ENCODE measurements around the gene CHRNE. TPM values are rescaled to one million over a fixed set of nuclear protein-coding genes. Genes with fewer than 3 reads are reported as not detected.
A peak's percentile ranks its signal among the peaks of the same experiment; 100 is the strongest.

CHRNE gene
- total RNA-seq, 1 donor from 2014 or later: 0.69 TPM

DNA sequence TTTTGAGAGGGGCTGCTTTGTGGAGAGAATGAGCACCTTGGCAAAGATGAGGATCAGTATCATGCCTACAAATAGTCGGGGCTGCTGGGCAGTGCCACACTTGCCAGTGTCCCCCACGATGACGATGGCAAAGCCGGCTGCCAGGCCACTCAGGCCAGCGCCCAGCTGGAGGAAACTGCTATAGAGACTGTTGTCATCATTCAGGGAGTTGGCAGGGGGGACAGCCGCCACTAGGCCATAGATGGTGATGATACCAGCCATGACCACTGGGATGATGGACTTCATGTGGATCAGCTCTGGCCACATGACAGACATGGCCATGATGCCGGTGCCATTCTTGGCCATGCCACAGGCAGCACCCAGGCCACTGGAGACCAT lies 46.0 kb downstream of the CHRNE start:
- peaks cover 7% of the 10 kb centered on the region for H3K9me3 Mint-ChIP-seq (ENCODE audit: unreplicated experiment)
- H3K4me3 Mint-ChIP-seq (ENCODE audit: unreplicated experiment): no peak overlapping the region
- peaks cover 15% of the 10 kb centered on the region for H3K27me3 Mint-ChIP-seq (ENCODE audit: unreplicated experiment)
- peaks cover 41% of the 10 kb centered on the region for H3K4me1 Mint-ChIP-seq (ENCODE audit: low read depth, unreplicated experiment)
- TF ChIP-seq, protein P1, sequence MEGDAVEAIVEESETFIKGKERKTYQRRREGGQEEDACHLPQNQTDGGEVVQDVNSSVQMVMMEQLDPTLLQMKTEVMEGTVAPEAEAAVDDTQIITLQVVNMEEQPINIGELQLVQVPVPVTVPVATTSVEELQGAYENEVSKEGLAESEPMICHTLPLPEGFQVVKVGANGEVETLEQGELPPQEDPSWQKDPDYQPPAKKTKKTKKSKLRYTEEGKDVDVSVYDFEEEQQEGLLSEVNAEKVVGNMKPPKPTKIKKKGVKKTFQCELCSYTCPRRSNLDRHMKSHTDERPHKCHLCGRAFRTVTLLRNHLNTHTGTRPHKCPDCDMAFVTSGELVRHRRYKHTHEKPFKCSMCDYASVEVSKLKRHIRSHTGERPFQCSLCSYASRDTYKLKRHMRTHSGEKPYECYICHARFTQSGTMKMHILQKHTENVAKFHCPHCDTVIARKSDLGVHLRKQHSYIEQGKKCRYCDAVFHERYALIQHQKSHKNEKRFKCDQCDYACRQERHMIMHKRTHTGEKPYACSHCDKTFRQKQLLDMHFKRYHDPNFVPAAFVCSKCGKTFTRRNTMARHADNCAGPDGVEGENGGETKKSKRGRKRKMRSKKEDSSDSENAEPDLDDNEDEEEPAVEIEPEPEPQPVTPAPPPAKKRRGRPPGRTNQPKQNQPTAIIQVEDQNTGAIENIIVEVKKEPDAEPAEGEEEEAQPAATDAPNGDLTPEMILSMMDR (IDR thresholded peaks at IDR 0.05; ENCODE audit: partially characterized antibody, unreplicated experiment): no peak
- H3K27ac Mint-ChIP-seq (ENCODE audit: unreplicated experiment): peak overlapping the region; percentile 53
- no peaks in the 10 kb centered on the region for H3K36me3 Mint-ChIP-seq (ENCODE audit: unreplicated experiment)
- no peak for DNase-seq

DNA sequence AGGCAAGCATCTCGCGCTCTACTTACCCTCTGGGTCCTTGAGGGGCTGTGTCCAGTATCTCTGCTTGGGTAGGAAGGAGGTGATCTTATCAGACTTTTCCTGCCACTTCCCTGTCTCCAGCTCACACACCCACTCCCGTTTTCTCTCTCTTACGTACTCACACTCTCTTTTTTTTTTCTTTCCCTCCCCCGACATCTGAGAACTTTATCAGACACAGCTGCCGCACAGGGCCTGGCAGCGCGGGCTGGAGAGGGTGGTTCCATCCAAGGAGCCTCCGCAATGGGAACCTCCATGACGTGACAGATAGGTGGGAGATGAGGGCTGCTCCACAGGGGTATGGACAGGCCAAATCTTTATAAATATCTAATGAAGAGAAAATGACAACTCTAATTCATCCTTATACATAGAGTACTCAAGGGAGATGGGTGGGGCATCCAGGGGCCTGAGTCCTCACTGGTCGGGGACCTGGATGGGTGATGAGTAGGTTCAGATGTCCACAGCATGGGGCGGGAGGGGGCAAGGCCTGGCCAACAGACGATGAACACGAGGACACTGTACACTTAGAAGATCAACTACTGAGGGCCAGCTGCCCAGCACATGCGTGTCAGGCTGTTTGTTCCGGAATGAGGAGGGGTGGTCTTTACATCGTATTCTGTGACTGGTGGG lies 46.5 kb downstream of the CHRNE start:
- no peak overlapping the region for H3K4me3 Mint-ChIP-seq (ENCODE audit: unreplicated experiment)
- H3K9me3 Mint-ChIP-seq (ENCODE audit: unreplicated experiment): peaks cover 7% of the 10 kb centered on the region
- H3K4me1 Mint-ChIP-seq (ENCODE audit: low read depth, unreplicated experiment): peaks cover 41% of the 10 kb centered on the region
- peaks cover 15% of the 10 kb centered on the region for H3K27me3 Mint-ChIP-seq (ENCODE audit: unreplicated experiment)
- H3K27ac Mint-ChIP-seq (ENCODE audit: unreplicated experiment): peak overlapping the region; percentile 53
- TF ChIP-seq, protein P1 (IDR thresholded peaks at IDR 0.05; ENCODE audit: partially characterized antibody, unreplicated experiment): no peak
- no peak for DNase-seq
- no peaks in the 10 kb centered on the region for H3K36me3 Mint-ChIP-seq (ENCODE audit: unreplicated experiment)

DNA sequence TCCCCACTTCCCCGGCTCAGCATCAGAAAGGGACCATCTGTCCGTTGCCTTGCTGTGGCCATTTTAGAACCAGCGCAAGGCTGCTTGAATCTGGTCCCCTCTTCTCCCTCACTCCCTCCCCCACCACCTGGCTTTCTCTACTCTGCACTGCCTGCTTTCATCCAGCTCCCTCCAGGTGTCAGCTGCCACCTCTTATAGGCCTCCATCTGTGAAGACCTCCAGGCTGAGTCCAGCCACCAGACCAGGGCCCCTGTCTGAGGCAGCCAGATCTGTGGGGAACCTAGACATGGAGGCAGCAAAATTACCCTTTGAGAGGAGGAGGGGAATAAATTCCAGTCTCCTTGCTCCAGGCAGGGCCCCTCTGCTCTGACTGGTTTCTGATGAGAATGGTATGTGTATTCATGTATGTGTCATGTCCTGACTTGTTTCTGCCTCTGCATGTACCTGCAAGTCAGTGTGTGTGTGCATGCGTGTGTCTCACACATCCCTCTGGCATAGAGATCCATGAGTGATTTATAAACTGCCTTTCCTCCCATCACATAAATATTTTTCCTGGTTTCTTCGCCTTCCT lies 48.7 kb downstream of the CHRNE start:
- TF ChIP-seq, protein P1 (IDR thresholded peaks at IDR 0.05; ENCODE audit: partially characterized antibody, unreplicated experiment): no peak
- no peaks in the 10 kb centered on the region for H3K36me3 Mint-ChIP-seq (ENCODE audit: unreplicated experiment)
- H3K27me3 Mint-ChIP-seq (ENCODE audit: unreplicated experiment): peaks cover 15% of the 10 kb centered on the region
- peak overlapping the region; percentile 92 for H3K27ac Mint-ChIP-seq (ENCODE audit: unreplicated experiment)
- peaks cover 7% of the 10 kb centered on the region for H3K9me3 Mint-ChIP-seq (ENCODE audit: unreplicated experiment)
- peak; percentile 49 for DNase-seq
- peaks cover 36% of the 10 kb centered on the region for H3K4me1 Mint-ChIP-seq (ENCODE audit: low read depth, unreplicated experiment)
- peak overlapping the region; percentile 59 for H3K4me3 Mint-ChIP-seq (ENCODE audit: unreplicated experiment)

DNA sequence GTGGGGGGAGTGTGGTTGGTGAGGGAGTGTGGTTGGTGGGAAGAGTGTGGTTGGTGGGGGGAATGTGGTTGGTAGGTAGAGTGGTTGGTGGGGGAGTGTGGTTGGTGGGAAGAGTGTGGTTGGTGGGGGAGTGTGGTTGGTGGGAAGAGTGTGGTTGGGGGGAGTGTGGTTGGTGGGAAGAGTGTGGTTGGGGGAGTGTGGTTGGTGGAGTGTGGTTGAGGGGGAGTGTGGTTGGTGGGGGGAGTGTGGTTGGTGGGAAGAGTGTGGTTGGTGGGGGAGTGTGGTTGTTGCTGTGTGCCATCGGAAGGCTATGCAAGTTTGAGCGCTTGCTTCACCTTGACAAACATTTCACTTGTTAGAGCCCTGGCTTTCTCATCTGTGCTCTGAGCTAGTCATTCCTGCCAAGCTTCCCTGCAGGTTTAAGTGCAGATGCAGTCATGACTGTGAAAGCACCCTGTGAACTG lies 49.7 kb downstream of the CHRNE start:
- no peaks in the 10 kb centered on the region for H3K36me3 Mint-ChIP-seq (ENCODE audit: unreplicated experiment)
- TF ChIP-seq, protein P1 (IDR thresholded peaks at IDR 0.05; ENCODE audit: partially characterized antibody, unreplicated experiment): no peak
- H3K4me3 Mint-ChIP-seq (ENCODE audit: unreplicated experiment): no peak overlapping the region
- H3K27ac Mint-ChIP-seq (ENCODE audit: unreplicated experiment): peak overlapping the region; percentile 92
- peaks cover 38% of the 10 kb centered on the region for H3K4me1 Mint-ChIP-seq (ENCODE audit: low read depth, unreplicated experiment)
- DNase-seq: no peak
- peaks cover 7% of the 10 kb centered on the region for H3K9me3 Mint-ChIP-seq (ENCODE audit: unreplicated experiment)
- H3K27me3 Mint-ChIP-seq (ENCODE audit: unreplicated experiment): peaks cover 15% of the 10 kb centered on the region

DNA sequence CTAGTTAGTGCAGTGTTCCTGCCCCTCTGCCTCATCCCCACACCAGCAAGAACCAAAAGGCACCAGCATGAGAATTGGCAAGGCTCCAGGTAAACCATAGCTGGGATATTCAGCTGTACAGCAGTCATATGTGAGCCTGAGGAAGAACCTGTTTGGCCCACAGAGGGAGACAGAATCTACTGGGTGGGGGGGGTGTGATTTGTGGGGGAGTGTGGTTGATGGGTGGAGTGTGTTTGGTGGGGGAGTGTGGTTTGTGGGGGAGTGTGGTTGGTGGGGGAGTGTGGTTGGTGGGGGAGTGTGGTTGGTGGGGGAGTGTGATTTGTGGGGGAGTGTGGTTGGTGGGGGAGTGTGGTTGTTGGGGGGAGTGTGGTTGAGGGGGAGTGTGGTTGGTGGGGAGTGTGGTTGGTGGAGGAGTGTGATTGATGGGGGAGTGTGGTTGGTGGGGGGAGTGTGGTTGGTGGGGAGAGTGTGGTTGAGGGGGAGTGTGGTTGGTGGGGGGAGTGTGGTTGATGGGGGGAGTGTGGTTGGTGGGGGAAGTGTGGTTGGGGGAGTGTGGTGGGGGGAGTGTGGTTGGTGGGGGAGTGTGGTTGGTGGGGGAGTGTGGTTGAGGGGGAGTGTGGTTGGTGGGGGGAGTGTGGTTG lies 50.2 kb downstream of the CHRNE start:
- Mint-ChIP-seq H3K4me1 (ENCODE audit: low read depth, unreplicated experiment) (peaks cover 37% of the 10 kb centered on the region), H3K4me3 (ENCODE audit: unreplicated experiment) (no peak overlapping the region), H3K27ac (ENCODE audit: unreplicated experiment) (peak overlapping the region; percentile 9), H3K9me3 (ENCODE audit: unreplicated experiment) (peaks cover 7% of the 10 kb centered on the region), H3K27me3 (ENCODE audit: unreplicated experiment) (peaks cover 15% of the 10 kb centered on the region), H3K36me3 (ENCODE audit: unreplicated experiment) (no peaks in the 10 kb centered on the region)
- DNase-seq: no peak
- TF ChIP-seq, protein P1 (IDR thresholded peaks at IDR 0.05; ENCODE audit: partially characterized antibody, unreplicated experiment): no peak

Data from glutamatergic neuron (in vitro differentiated cells).